EL (cell line): ENCODE results near the gene HIP1.

Experiments
- DNase-seq: peaks from one replicate; pipeline ENCODE4 v3.0.0-alpha.2; 2016

HIP1 gene

DNA sequence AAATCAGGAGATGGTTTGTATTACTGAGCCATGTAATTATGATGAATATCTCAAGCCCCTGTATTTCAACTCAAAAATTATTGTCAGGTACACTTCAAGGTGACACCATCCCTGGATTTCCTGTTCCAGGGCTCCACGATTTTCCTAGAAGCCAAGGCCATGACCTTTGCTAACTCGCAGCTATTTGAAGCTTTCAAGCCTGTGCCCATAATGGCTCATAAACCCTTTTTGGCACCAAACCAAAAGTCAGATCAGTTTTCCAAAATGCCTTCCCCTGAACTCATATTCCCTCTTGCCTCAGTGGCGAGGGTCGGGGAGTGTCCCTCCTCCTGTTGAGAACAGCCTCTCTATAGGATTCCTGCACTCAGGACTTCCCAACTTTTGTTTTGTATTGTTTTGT is 70.8 kb downstream of the HIP1 start:
- no peak for DNase-seq

GRCh38 chr7:75663302-75663907 is 75.3 kb downstream of the HIP1 start:
- DNase-seq, result no peak

GRCh38 chr7:75662579-75663301 is 76.0 kb downstream of the HIP1 start:
- DNase-seq, result no peak

DNA sequence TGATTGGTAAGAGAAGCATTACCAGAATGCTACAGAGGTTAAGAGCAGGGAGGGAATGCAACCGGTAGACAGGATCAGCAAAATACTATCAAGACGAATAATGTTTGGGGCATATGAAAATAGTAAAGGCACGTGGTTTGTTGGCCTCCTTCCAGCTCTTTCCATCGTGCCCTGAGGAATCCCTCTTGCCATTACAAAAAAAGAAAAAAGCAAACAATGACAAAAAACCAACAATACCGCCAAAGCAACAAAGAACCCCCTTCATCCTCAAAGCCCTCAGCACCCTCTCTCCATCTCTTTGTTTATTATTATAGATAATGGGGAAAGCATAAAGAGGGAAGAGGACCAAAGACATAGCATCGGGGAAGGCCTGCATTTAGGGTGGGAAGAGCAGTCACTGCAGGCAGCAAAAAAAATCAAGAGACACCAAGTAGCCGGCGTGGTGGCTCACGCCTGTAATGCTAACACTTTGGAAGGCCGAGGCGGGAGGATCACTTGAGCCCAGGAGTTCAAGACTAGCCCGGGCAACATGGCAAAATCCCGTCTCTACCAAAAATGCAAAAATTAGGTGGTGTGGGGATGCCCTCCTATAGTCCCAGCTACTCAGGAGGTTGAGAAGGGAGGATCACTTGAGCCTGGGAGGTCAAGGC is 78.0 kb downstream of the HIP1 start:
- DNase-seq, result no peak

- no peak for DNase-seq
Measured at GRCh38 chr7:75658802-75659201, 79.9 kb downstream of the HIP1 start.

GRCh38 chr7:75658369-75658768 is 80.4 kb downstream of the HIP1 start:
- peak; percentile 71 for DNase-seq

DNA sequence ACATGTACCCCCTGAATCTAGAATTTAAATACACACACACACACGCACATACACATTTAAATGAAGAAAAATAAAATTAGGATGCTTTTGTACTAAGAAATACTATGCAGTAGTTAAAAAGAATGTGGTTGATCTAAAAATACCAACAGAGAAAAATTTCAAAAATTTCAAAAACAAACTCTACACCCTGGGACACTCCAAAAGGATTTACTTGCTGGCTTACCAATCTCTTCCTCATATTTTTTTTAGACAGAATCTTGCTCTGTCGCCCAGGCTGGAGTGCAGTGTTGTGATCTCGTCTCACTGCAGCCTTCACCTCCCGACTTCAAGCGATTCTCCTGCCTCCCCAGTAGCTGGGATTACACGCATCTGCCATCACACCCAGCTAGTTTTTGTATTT is 80.9 kb downstream of the HIP1 start:
- peak; percentile 20 for DNase-seq

GRCh38 chr7:75656740-75657139 is 82.0 kb downstream of the HIP1 start:
- DNase-seq, result no peak

DNA sequence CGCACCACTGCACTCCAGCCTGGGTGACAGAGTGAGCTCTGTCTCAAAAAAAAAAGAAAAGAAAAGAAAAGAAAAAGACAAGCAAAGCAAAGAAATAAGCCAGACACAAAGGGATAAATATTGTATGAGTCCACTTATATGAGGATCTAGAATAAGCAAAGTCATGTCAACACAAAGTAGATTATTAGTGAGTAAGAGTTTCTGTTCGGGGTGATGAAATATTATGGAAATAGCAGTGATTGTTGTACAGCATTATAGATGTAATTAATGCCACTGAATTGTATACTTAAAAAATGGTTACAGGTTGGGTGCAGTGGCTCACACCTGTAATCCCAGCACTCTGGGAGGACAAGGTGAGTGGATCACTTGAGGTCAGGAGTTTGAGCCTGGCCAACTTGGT is 83.2 kb downstream of the HIP1 start:
- no peak for DNase-seq

- no peak for DNase-seq
Measured at GRCh38 chr7:75654855-75655254, 83.9 kb downstream of the HIP1 start.

GRCh38 chr7:75653651-75654050 is 85.1 kb downstream of the HIP1 start:
- no peak for DNase-seq

DNA sequence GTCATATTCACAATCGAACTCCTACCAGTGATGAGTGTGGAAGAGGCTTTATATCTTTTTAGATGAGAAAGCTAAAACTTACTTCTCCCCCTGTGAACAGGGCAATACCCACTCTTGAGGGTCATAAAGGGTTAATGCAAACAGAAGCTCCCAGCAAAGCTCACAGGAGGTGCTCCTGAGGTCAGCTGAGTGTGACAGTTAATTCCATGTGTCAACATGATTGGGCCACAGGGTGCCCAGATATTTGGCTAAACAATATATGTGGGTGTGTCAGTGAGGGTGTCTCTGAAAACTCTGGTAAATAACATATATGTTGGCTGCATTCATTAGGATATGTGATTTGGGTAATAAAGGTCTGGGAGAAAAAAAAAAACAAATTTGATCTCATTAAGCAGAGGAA is 86.0 kb downstream of the HIP1 start:
- no peak for DNase-seq

GRCh38 chr7:75650681-75651080 is 88.1 kb downstream of the HIP1 start:
- DNase-seq, result no peak

GRCh38 chr7:75650062-75650461 is 88.7 kb downstream of the HIP1 start:
- DNase-seq, result no peak

- no peak for DNase-seq
Measured at GRCh38 chr7:75649462-75649861, 89.3 kb downstream of the HIP1 start.

- DNase-seq, result no peak
Measured at GRCh38 chr7:75647709-75648438, 90.9 kb downstream of the HIP1 start.

DNA sequence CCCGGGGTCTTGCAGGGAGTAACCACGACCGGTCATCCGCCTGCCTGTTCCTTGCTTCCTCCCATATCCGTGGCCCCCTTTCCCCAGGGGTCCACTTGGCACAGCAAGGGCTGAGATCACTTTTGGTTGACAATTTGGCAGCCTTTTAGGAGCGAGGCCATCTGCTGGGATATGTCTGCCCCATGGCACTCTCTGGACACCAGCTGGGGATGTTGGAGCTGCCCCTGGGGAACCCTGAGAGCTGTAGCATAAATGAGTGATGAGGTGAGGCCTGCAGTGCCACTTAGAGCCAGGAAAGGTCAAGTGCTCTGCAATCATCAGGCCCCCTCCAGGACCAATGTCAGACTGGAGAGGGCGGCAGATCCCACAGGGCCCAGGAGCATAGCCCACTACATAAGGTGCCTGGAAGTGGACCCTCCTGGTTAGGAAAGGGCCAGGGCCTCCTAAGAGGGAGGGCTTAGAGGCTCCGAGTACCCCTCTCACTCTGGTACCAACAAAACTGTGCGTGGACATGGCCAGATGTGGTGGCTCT is 92.1 kb downstream of the HIP1 start:
- DNase-seq, result no peak

DNA sequence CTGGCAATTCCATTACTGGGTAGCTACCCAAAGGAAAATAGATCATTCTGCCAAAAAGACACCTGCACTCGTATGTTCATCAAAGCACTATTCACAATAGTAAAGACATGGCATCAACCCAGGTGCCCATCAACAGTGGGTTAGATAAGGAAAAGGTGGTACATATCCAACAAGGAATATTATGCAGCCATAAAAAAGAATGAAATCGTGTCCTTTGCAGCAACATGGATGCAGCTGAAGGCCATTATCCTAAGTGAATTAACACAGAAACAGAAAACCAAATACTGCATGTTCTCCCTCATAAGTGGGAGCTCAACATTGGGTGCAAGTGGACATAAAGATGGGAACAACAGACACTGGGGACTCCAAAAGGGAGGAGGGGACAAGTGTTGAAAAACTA is 93.2 kb downstream of the HIP1 start:
- DNase-seq, result no peak

DNA sequence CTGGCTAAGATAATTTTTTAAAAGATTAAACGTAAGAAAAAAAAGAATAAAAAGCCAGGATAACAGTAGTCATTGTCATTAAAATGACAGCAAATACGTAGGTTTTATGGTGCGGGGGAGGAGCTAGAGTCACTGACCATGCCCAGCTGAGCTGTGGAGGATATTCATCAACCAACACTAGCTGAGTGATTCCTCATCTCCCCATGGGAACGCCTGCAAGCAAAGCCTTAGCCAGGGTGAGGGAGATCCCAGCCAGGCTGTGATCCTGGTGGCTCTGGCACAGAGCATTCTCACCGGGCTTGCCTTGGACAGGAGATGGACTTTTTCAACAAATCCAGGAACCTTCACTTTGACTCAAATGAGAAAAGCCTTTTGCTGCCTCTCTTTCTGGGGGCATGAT is 94.2 kb downstream of the HIP1 start:
- no peak for DNase-seq

GRCh38 chr7:75642810-75643486 is 95.8 kb downstream of the HIP1 start:
- DNase-seq, result peak; percentile 53

GRCh38 chr7:75640201-75640600 is 98.5 kb downstream of the HIP1 start:
- no peak for DNase-seq

- no peak for DNase-seq
Measured at GRCh38 chr7:75639886-75640190, 98.9 kb downstream of the HIP1 start.
